Adrenal gland (tissue), 12 donors: ENCODE data around the gene GRP. TPM values are rescaled to one million over a fixed set of nuclear protein-coding genes. Genes with fewer than 3 reads are reported as not detected.

Experiments
- DNase-seq, 7 donors: peaks; one replicate each; pipeline ENCODE4 v3.0.0-alpha.2; 2019 to 2020
- H3K27ac ChIP-seq, 5 donors: fragments of 200-600 bp; sonication (generic) in 4 of 5; 1 replicate in 3 of 5; 2 replicates in 2 of 5; pipeline versions ENCODE4 v1.5.1 to v1.8.0; 2016 to 2020; ENCODE audit warnings: mild to moderate bottlenecking in 1 of 5
- H3K27me3 ChIP-seq: fragments of 200-600 bp; 2 replicates; pipeline ENCODE4 v1.8.0; 2021
- H3K36me3 ChIP-seq, 2 donors: fragments of 200-600 bp; replicated peaks in 1 of 2; 1 replicate in 1 of 2; 2 replicates in 1 of 2; pipeline versions ENCODE4 v1.5.1 to v1.8.0; 2018 to 2022
- H3K4me1 ChIP-seq, 2 donors: fragments of 200-600 bp; replicated peaks in 1 of 2; 1 replicate in 1 of 2; 2 replicates in 1 of 2; pipeline versions ENCODE4 v1.5.1 to v1.8.0; 2018 to 2021
- H3K4me3 ChIP-seq, 4 donors: fragments of 200-600 bp; sonication (generic) in 3 of 4; one replicate each; pipeline ENCODE4 v1.5.1; 2016 to 2018
- H3K9me3 ChIP-seq, 3 donors: fragments of 200-600 bp; sonication (generic) in 1 of 3; replicated peaks in 1 of 3; 1 replicate in 2 of 3; 2 replicates in 1 of 3; pipeline versions ENCODE4 v1.5.1 to v1.8.0; 2016 to 2021
- CTCF ChIP-seq, 6 experiments: fragments of 450-650 bp in 4 of 6; fragments of 200-600 bp in 2 of 6; sonication (generic) in 1 of 6; IDR thresholded peaks; 1 replicate in 5 of 6; 2 replicates in 1 of 6; pipeline versions ENCODE4 v1.5.1 to v1.8.0; 2016 to 2021; ENCODE audit warnings: antibody characterized with exemption in 6 of 6, mild to moderate bottlenecking in 2 of 6, moderate library complexity in 1 of 6
- POLR2A ChIP-seq, 2 donors: fragments of 450-650 bp; IDR thresholded peaks; one replicate each; pipeline ENCODE4 v1.6.1; 2017; ENCODE audit warnings: antibody characterized with exemption in 2 of 2, mild to moderate bottlenecking in 2 of 2, moderate library complexity in 1 of 2
- WGBS, 4 donors: extraction: QIAGEN DNeasy Blood & Tissue Kit in 2 of 4; methylation state at CpG; one replicate each; pipeline versions ENCODE4 v1.1.5 to v1.1.7; 2013 to 2017; 5-methylcytosine and 5-hydroxymethylcytosine counted together
- intact Hi-C, 2 donors: fragments of 100-400 bp; cut with DNase I; formaldehyde crosslinking; loops; one replicate each; pipeline versions ENCODE4 v1.14.1 to v1.15.0; 2022 to 2023
- polyA plus RNA-seq, 3 donors: library from polyadenylated mRNA; stranded (reverse); fragments of 200-250 nt in 2 of 3; fragments of 350-450 nt in 1 of 3; fragmentation: Illumina TruSeq in 1 of 3; extraction: RNeasy Lipid Tissue Mini Kit (QIAGEN cat#74804) in 1 of 3; gene quantifications; one replicate each; pipeline ENCODE4 v1.2.3, GENCODE V29; 2013 to 2014
- total RNA-seq, 9 donors: library from RNA; depleted of rRNA in 4 of 9; stranded (reverse); fragments of >200 nt in 4 of 9; fragments of 120-200 nt in 1 of 9; fragmentation: NEBNext Ultra II Directional in 1 of 9; extraction: Animal tissue kit (Norgen Biotek cat#: 25700) in 1 of 9; gene quantifications; one replicate each; pipeline versions ENCODE4 v1.1.0 to v1.2.4, GENCODE V29; 2013 to 2023
- donor health status: healthy with polysubstance abuse.
- donor health status: Bipolar disorder and iron deficiency.
- donor health status: DM: yes; HTN: yes; CAD: no.
- donor health status: DM: no; HTN: no; CAD: no.
- donor health status: DM: no; HTN: no; CAD: no.
- donor health status: DM: yes; HTN: yes; CAD: no.

The GRP gene
- total and polyA plus RNA-seq, 12 donors, result 0.20 to 1.2 (median 0.74) TPM; not detected in 9

GRCh38 chr18:59268127-59268720 is 48.3 kb downstream of the GRP start:
- no peak for DNase-seq
- Histone ChIP-seq H3K4me3 (no peak overlapping the region), H3K27ac (no peak overlapping the region), H3K9me3 (no peaks in the 10 kb centered on the region), H3K36me3 (no peaks in the 10 kb centered on the region), H3K27me3 (peaks cover 98% of the 10 kb centered on the region), H3K4me1 (peaks cover 0 to 12% of the 10 kb centered on the region in 2 donors)
- 13 to 20% (median 17%) methylated on average over 10 to 28 of the region's 28 CpGs for WGBS, 4 donors
- intact Hi-C loops, result no loop called here
- no peak for TF ChIP-seq POLR2A (IDR thresholded peaks at IDR 0.05)
- TF ChIP-seq CTCF (IDR thresholded peaks at IDR 0.05), result no peak

GRCh38 chr18:59268721-59269562 is 49.0 kb downstream of the GRP start:
- TF ChIP-seq CTCF (IDR thresholded peaks at IDR 0.05) (peak in 2 of 6 experiments; percentile 10 to 28), POLR2A (IDR thresholded peaks at IDR 0.05) (no peak)
- peaks cover 98% of the 10 kb centered on the region for H3K27me3 ChIP-seq
- no peak overlapping the region for H3K27ac ChIP-seq
- no peaks in the 10 kb centered on the region for H3K9me3 ChIP-seq
- peaks cover 0 to 19% of the 10 kb centered on the region in 2 donors for H3K4me1 ChIP-seq
- WGBS, 4 donors, result 2 to 7% (median 4%) methylated on average over 6 to 90 of the region's 90 CpGs
- intact Hi-C loops, result no loop called here
- no peaks in the 10 kb centered on the region for H3K36me3 ChIP-seq
- peak overlapping the region in 1 of 4 donors; percentile 41 for H3K4me3 ChIP-seq
- DNase-seq, result peak in 2 of 7 donors; percentile 38 to 39

- no peak for TF ChIP-seq POLR2A (IDR thresholded peaks at IDR 0.05)
- Histone ChIP-seq H3K27ac (no peak overlapping the region), H3K27me3 (peaks cover 98% of the 10 kb centered on the region), H3K9me3 (no peaks in the 10 kb centered on the region), H3K4me1 (peaks cover 0 to 19% of the 10 kb centered on the region in 2 donors), H3K36me3 (no peaks in the 10 kb centered on the region), H3K4me3 (peak overlapping the region in 1 of 4 donors; percentile 41)
- 7 to 11% (median 8%) methylated on average over 13 to 17 of the region's 17 CpGs for WGBS, 4 donors
- no peak for DNase-seq
- intact Hi-C loops, result no loop called here
Measured at GRCh38 chr18:59269563-59270119, 49.7 kb downstream of the GRP start.

- 20 to 24% (median 23%) methylated on average over 4 of the region's 4 CpGs for WGBS, 4 donors
- peaks cover 0 to 19% of the 10 kb centered on the region in 2 donors for H3K4me1 ChIP-seq
Measured at GRCh38 chr18:59270689-59271257, 50.8 kb downstream of the GRP start.

More at GRCh38 chr18:59270689-59271257, 50.8 kb downstream of the GRP start:
- Histone ChIP-seq H3K4me3 (no peak overlapping the region), H3K27me3 (peaks cover 92% of the 10 kb centered on the region), H3K9me3 (no peaks in the 10 kb centered on the region), H3K27ac (no peak overlapping the region), H3K36me3 (no peaks in the 10 kb centered on the region)
- TF ChIP-seq CTCF (IDR thresholded peaks at IDR 0.05) (no peak), POLR2A (IDR thresholded peaks at IDR 0.05) (no peak)
- intact Hi-C loops, result no loop called here
- DNase-seq, result no peak
